Measurements from ENCODE around the gene ANKRD33.

Gene ANKRD33

GRCh38 chr12:51896236-51896635, 8.3 kb downstream of the ANKRD33 start:
- H3K4me1 Mint-ChIP-seq: no peaks in the 10 kb centered on the region
- no peak overlapping the region for H3K4me3 Mint-ChIP-seq
- peaks cover 22 to 40% of the 10 kb centered on the region in 2 donors for H3K27me3 Mint-ChIP-seq
- no peaks in the 10 kb centered on the region for H3K9me3 Mint-ChIP-seq
- no peak overlapping the region for H3K27ac Mint-ChIP-seq
- H3K36me3 Mint-ChIP-seq: no peaks in the 10 kb centered on the region
- ATAC-seq (replicated peaks) (no peak), DNase-seq (no peak)

- ATAC-seq (replicated peaks) (no peak), DNase-seq (no peak)
- Mint-ChIP-seq H3K27me3 (peaks cover 26 to 48% of the 10 kb centered on the region in 2 donors), H3K27ac (no peak overlapping the region), H3K36me3 (no peaks in the 10 kb centered on the region), H3K9me3 (no peaks in the 10 kb centered on the region), H3K4me3 (no peak overlapping the region), H3K4me1 (no peaks in the 10 kb centered on the region)
Observed at GRCh38 chr12:51897181-51897580, 9.3 kb downstream of the ANKRD33 start.

GRCh38 chr12:51898506-51898905, 10.6 kb downstream of the ANKRD33 start:
- H3K27me3 Mint-ChIP-seq: peaks cover 26 to 40% of the 10 kb centered on the region in 2 donors
- H3K36me3 Mint-ChIP-seq: no peaks in the 10 kb centered on the region
- H3K4me1 Mint-ChIP-seq: no peaks in the 10 kb centered on the region
- ATAC-seq (replicated peaks): no peak
- DNase-seq: no peak
- H3K27ac Mint-ChIP-seq: no peak overlapping the region
- H3K4me3 Mint-ChIP-seq: no peak overlapping the region
- no peaks in the 10 kb centered on the region for H3K9me3 Mint-ChIP-seq

GRCh38 chr12:51898937-51899336, 11.0 kb downstream of the ANKRD33 start:
- Mint-ChIP-seq H3K36me3 (no peaks in the 10 kb centered on the region), H3K4me3 (no peak overlapping the region)
- no peak for DNase-seq

GRCh38 chr12:51900323-51900889, 12.5 kb downstream of the ANKRD33 start:
- no peak for DNase-seq
- Mint-ChIP-seq H3K4me3 (no peak overlapping the region), H3K4me1 (no peaks in the 10 kb centered on the region), H3K27ac (no peak overlapping the region), H3K27me3 (peaks cover 25 to 40% of the 10 kb centered on the region in 2 donors), H3K9me3 (no peaks in the 10 kb centered on the region), H3K36me3 (no peaks in the 10 kb centered on the region)
- ATAC-seq (replicated peaks): no peak

More at GRCh38 chr12:51898937-51899336, 11.0 kb downstream of the ANKRD33 start:
- no peaks in the 10 kb centered on the region for H3K4me1 Mint-ChIP-seq
- no peak overlapping the region for H3K27ac Mint-ChIP-seq
- H3K9me3 Mint-ChIP-seq: no peaks in the 10 kb centered on the region
- ATAC-seq (replicated peaks): no peak
- H3K27me3 Mint-ChIP-seq: peaks cover 26 to 36% of the 10 kb centered on the region in 2 donors

- no peak for ATAC-seq (replicated peaks)
- H3K4me3 Mint-ChIP-seq: no peak overlapping the region
- no peaks in the 10 kb centered on the region for H3K4me1 Mint-ChIP-seq
- no peak for DNase-seq
- no peaks in the 10 kb centered on the region for H3K36me3 Mint-ChIP-seq
- no peaks in the 10 kb centered on the region for H3K9me3 Mint-ChIP-seq
- H3K27me3 Mint-ChIP-seq: peaks cover 25 to 39% of the 10 kb centered on the region in 2 donors
- H3K27ac Mint-ChIP-seq: no peak overlapping the region
Observed at GRCh38 chr12:51901121-51901817, 13.4 kb downstream of the ANKRD33 start.

GRCh38 chr12:51901881-51902280, 14.0 kb downstream of the ANKRD33 start:
- no peak overlapping the region for H3K27ac Mint-ChIP-seq
- no peaks in the 10 kb centered on the region for H3K36me3 Mint-ChIP-seq
- no peaks in the 10 kb centered on the region for H3K9me3 Mint-ChIP-seq
- H3K4me1 Mint-ChIP-seq: no peaks in the 10 kb centered on the region
- no peak for DNase-seq
- no peak overlapping the region for H3K4me3 Mint-ChIP-seq
- no peak for ATAC-seq (replicated peaks)
- peaks cover 23 to 39% of the 10 kb centered on the region in 2 donors for H3K27me3 Mint-ChIP-seq

- Mint-ChIP-seq H3K9me3 (no peaks in the 10 kb centered on the region), H3K27me3 (peaks cover 36 to 51% of the 10 kb centered on the region in 2 donors), H3K27ac (no peak overlapping the region), H3K4me1 (peaks cover under 1 to 1% of the 10 kb centered on the region in 2 donors), H3K4me3 (no peak overlapping the region), H3K36me3 (no peaks in the 10 kb centered on the region)
- DNase-seq (no peak), ATAC-seq (replicated peaks) (no peak)
Observed at GRCh38 chr12:51904951-51905470, 17.1 kb downstream of the ANKRD33 start.

- ATAC-seq (replicated peaks): no peak
- no peaks in the 10 kb centered on the region for H3K36me3 Mint-ChIP-seq
- H3K27me3 Mint-ChIP-seq: peaks cover 43 to 55% of the 10 kb centered on the region in 2 donors
- peak overlapping the region; percentile 27 for H3K27ac Mint-ChIP-seq
- H3K4me3 Mint-ChIP-seq: no peak overlapping the region
- no peaks in the 10 kb centered on the region for H3K9me3 Mint-ChIP-seq
- peaks cover 4 to 9% of the 10 kb centered on the region in 2 donors for H3K4me1 Mint-ChIP-seq
- DNase-seq: no peak
Observed at GRCh38 chr12:51905471-51906429, 17.8 kb downstream of the ANKRD33 start.

GRCh38 chr12:51906430-51907082, 18.7 kb downstream of the ANKRD33 start:
- Mint-ChIP-seq H3K9me3 (no peaks in the 10 kb centered on the region), H3K27ac (peak overlapping the region; percentile 27), H3K4me1 (peaks cover 11 to 17% of the 10 kb centered on the region in 2 donors), H3K27me3 (peaks cover 49 to 60% of the 10 kb centered on the region in 2 donors), H3K36me3 (no peaks in the 10 kb centered on the region), H3K4me3 (peak overlapping the region in 1 of 2 donors; percentile 39)
- ATAC-seq (replicated peaks): no peak
- DNase-seq: no peak

GRCh38 chr12:51907083-51907855, 19.4 kb downstream of the ANKRD33 start, which contains the start of gene ACVRL1:
Gene ACVRL1 (plus strand): TSS chr12:51907504. CDS start chr12:51912475, 4,971 bp downstream.
- DNase-seq (no peak), ATAC-seq (replicated peaks) (no peak)
- no peaks in the 10 kb centered on the region for H3K9me3 Mint-ChIP-seq
- H3K36me3 Mint-ChIP-seq: no peaks in the 10 kb centered on the region
- peak within 1 kb of the TSS in 1 of 2 donors; percentile 39 for H3K4me3 Mint-ChIP-seq
- H3K27ac Mint-ChIP-seq: no peak within 1 kb of the TSS
- H3K4me1 Mint-ChIP-seq: peaks cover 16 to 24% of the 10 kb centered on the region in 2 donors
- H3K27me3 Mint-ChIP-seq: peaks cover 46 to 62% of the 10 kb centered on the region in 2 donors

GRCh38 chr12:51907856-51908425, 20.0 kb downstream of the ANKRD33 start:
- no peaks in the 10 kb centered on the region for H3K36me3 Mint-ChIP-seq
- H3K4me1 Mint-ChIP-seq: peaks cover 20 to 30% of the 10 kb centered on the region in 2 donors
- no peak for ATAC-seq (replicated peaks)
- peak overlapping the region in 1 of 2 donors; percentile 9 for H3K4me3 Mint-ChIP-seq
- H3K27ac Mint-ChIP-seq: no peak overlapping the region
- peaks cover 51 to 69% of the 10 kb centered on the region in 2 donors for H3K27me3 Mint-ChIP-seq
- no peak for DNase-seq
- no peaks in the 10 kb centered on the region for H3K9me3 Mint-ChIP-seq

Data from stimulated activated naive B cell treated with anti-CD40 and anti-IgM and Interleukin-4, amounts not matched to agents 10 μg/mL and 1 μg/mL and 100 μg/mL, for 72 hours (primary cell).